Measurements from ENCODE around the gene IFT20. TPM values are rescaled to one million over a fixed set of nuclear protein-coding genes. Genes with fewer than 3 reads are reported as not detected.
"Not testable (repeated sequence)": the region's sequence is repeated elsewhere in the genome, so short reads cannot be mapped to it uniquely, and the experiment has no call there.

IFT20 gene
- total RNA-seq, 2 experiments from 2014 or later = 16.3 to 23.9 TPM

- Histone ChIP-seq H3K36me3 (ENCODE audit: insufficient read depth, low read length) (no peaks in the 10 kb centered on the region), H4K20me1 (ENCODE audit: insufficient read depth, low read length) (no peaks in the 10 kb centered on the region), H3K4me3 (ENCODE audit: low read depth, low read length, poor library complexity, severe bottlenecking) (no peak overlapping the region), H3K9me2 (ENCODE audit: insufficient read depth, low read length) (no peaks in the 10 kb centered on the region), H3K9me3 (ENCODE audit: low read length) (no peaks in the 10 kb centered on the region), H3K4me2 (ENCODE audit: low read length) (no peak overlapping the region), H2AFZ (ENCODE audit: low read length) (no peak overlapping the region), H3K4me1 (ENCODE audit: insufficient read depth, low read length, poor library complexity, severe bottlenecking) (no peaks in the 10 kb centered on the region), H3K79me2 (ENCODE audit: insufficient read depth, low read depth, low read length) (no peaks in the 10 kb centered on the region), H3K27ac (ENCODE audit: low read depth, low read length, poor library complexity, severe bottlenecking) (no peak overlapping the region)
- ChIA-PET POLR2A (interaction anchor here (1.0 to 1.2 kb wide), 2 partner anchors 10 to 15 kb away, joined by 3 read pairs; no protein-coding TSS in a partner anchor), CTCF (ENCODE audit: unreplicated experiment) (no interaction called here)
- intact Hi-C loops (cut with micrococcal nuclease; ENCODE audit: unreplicated experiment) = no loop called here
- TF ChIP-seq CTCF (conservative IDR thresholded peaks at IDR 0.05; ENCODE audit: low read length) (no peak), EZH2phosphoT487 (IDR thresholded peaks at IDR 0.05; ENCODE audit: borderline replicate concordance, low read depth, low read length) (no peak)
- DNase-seq (ENCODE audit: low spot score) = no peak
- BruUV-seq (replicated peaks) = no TSS peak
These were observed 41.3 kb downstream of the IFT20 start for GRCh38 chr17:28293994-28294393.

GRCh38 chr17:28292878-28293277 is 42.4 kb downstream of the IFT20 start:
- H4K20me1 ChIP-seq (ENCODE audit: insufficient read depth, low read length); H3K9me2 ChIP-seq (ENCODE audit: insufficient read depth, low read length); H3K4me3 ChIP-seq (ENCODE audit: low read depth, low read length, poor library complexity, severe bottlenecking); DNase-seq (ENCODE audit: low spot score); H3K4me2 ChIP-seq (ENCODE audit: low read length); intact Hi-C loops (cut with micrococcal nuclease; ENCODE audit: unreplicated experiment); H2AFZ ChIP-seq (ENCODE audit: low read length); POLR2A ChIA-PET; H3K9me3 ChIP-seq (ENCODE audit: low read length); BruUV-seq (replicated peaks); H3K27ac ChIP-seq (ENCODE audit: low read depth, low read length, poor library complexity, severe bottlenecking); H3K36me3 ChIP-seq (ENCODE audit: insufficient read depth, low read length); CTCF ChIA-PET (ENCODE audit: unreplicated experiment); H3K79me2 ChIP-seq (ENCODE audit: insufficient read depth, low read depth, low read length); H3K4me1 ChIP-seq (ENCODE audit: insufficient read depth, low read length, poor library complexity, severe bottlenecking): not testable (repeated sequence)

GRCh38 chr17:28291780-28292330 is 43.4 kb downstream of the IFT20 start:
- ChIA-PET POLR2A (no interaction called here), CTCF (ENCODE audit: unreplicated experiment) (no interaction called here)
- no peak overlapping the region for H3K4me3 ChIP-seq (ENCODE audit: low read depth, low read length, poor library complexity, severe bottlenecking)
- intact Hi-C loops (cut with micrococcal nuclease; ENCODE audit: unreplicated experiment) = no loop called here
- H3K4me2 ChIP-seq (ENCODE audit: low read length) = no peak overlapping the region
- H3K79me2 ChIP-seq (ENCODE audit: insufficient read depth, low read depth, low read length) = no peaks in the 10 kb centered on the region
- no TSS peak for BruUV-seq (replicated peaks)
- no peaks in the 10 kb centered on the region for H3K9me3 ChIP-seq (ENCODE audit: low read length)
- no peak overlapping the region for H2AFZ ChIP-seq (ENCODE audit: low read length)
- H4K20me1 ChIP-seq (ENCODE audit: insufficient read depth, low read length) = no peaks in the 10 kb centered on the region
- TF ChIP-seq EZH2phosphoT487 (IDR thresholded peaks at IDR 0.05; ENCODE audit: borderline replicate concordance, low read depth, low read length) = no peak
- TF ChIP-seq CTCF (conservative IDR thresholded peaks at IDR 0.05; ENCODE audit: low read length) = no peak
- no peaks in the 10 kb centered on the region for H3K36me3 ChIP-seq (ENCODE audit: insufficient read depth, low read length)
- H3K27ac ChIP-seq (ENCODE audit: low read depth, low read length, poor library complexity, severe bottlenecking) = no peak overlapping the region
- no peaks in the 10 kb centered on the region for H3K9me2 ChIP-seq (ENCODE audit: insufficient read depth, low read length)
- H3K4me1 ChIP-seq (ENCODE audit: insufficient read depth, low read length, poor library complexity, severe bottlenecking) = no peaks in the 10 kb centered on the region
- no peak for DNase-seq (ENCODE audit: low spot score)

Measured in OCI-LY7 (cell line).